NCI-H510A (cell line): ENCODE results near the gene PPFIA3.
A peak's percentile ranks its signal among the peaks of the same experiment; 100 is the strongest.
"Not testable (repeated sequence)": the region's sequence is repeated elsewhere in the genome, so short reads cannot be mapped to it uniquely, and the experiment has no call there.

Source experiments
- DNase-seq: peaks from one replicate; lab custom pipeline; 2025; lab: John Stamatoyannopoulos, UW

The PPFIA3 gene

DNA sequence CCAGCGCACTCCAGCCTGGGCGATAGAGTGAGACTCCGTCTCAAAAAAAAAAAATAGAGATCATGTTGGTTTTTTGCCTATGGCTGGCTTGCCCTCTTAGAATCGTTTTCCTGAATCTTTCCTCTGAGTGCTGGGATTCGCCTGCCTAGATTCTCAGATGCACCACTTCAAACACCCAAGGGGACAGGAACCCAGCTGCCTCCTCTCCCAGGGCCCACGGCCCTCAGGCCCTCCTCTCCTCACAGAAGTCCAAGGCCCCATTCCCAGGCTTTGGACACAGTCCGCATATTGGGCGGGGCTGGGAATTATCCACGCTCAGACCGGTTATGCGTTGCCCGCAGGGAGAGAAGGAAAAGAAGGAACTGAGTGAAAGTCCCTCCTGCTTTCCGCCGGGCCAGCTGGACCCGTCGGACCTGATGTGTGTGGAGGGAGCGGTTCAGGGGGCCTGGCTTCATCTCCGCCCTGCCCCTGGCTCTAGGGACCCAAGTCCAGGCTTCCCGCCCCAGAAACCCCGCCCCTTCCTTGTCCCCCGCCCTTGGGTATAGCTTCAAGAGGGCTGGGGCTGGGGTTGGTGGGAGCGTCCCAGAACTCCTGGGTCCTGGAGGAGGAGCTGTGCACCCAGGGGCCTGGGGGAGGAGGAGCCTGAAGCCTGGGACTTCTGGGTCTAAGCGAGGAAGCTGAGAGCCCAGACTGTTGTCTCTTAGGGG, 5.8 kb downstream of the PPFIA3 start:
- no peak for DNase-seq

DNA sequence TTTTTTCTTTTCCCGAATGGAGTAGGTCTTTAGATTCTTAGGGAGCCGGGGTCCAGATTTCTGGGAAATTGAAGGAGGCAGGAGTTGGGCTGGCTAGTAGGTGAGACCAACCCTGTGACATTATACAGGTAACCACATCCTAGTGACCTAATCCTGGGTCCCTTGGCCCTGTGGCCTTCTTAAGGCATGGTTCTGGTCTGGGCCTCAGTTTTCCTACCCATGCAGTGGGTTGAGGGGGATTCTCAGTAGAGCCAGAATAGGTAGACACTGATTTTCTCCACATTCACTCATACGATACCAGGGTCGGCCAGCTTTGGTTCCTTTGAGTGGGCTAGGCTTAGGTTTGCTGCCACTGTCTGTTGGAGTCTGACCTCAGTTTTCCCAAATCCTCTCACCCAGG, 7.2 kb downstream of the PPFIA3 start:
- no peak for DNase-seq

DNA sequence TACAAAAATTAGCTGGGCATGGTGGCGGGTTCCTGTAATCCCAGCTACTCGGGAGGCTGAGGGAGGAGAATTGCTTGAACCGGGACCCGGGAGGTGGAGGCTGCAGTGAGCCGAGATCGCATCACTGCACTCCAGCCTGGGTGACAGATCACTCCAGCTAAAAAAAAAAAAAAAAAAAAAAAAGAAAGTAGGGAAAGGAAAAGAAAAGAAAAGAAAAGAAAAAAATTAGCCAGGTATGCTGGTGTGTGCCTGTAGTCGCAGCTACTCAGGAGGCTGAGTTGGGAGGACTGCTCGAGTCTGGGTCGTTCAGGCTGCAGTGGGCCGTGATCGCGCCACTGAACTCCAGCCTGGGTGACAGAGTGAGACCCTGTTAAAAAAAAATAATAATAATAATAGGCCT, 7.9 kb downstream of the PPFIA3 start:
- not testable (repeated sequence) for DNase-seq

DNA sequence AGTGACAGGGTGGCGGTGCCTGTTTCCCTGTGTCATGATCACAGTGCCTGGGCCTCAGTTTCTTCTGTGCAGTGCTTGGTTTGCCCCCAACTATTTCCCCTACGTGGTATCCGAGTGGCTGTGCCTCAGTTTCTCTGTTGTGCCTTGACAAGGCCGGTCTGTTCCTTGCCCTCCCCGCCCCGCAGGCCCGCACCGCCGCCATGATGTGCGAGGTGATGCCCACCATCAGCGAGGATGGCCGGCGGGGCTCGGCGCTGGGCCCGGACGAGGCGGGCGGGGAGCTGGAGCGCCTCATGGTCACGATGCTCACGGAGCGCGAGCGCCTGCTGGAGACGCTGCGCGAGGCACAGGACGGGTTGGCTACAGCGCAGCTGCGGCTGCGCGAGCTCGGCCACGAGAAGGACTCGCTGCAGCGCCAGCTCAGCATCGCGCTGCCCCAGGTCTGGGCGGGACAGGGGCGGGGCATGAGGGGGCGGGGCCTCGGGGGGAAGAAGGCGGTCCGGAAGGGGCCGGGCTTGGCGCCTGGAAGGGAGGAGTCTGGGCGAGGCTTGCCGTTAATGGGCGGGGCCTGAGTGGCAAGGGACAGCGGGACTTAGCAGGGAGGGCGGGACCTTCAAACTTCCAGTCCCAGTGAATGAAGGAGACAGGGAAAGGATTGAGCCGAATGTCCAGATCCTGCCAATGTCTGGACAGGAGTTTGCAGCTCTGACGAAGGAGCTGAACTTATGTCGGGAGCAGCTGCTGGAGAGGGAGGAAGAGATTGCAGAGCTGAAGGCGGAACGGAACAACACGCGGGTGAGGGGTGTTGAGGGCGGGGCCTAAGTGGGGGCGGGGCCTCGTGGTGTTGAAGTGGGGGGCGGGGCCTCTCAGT, 8.6 kb downstream of the PPFIA3 start:
- peak; percentile 79 for DNase-seq

DNA sequence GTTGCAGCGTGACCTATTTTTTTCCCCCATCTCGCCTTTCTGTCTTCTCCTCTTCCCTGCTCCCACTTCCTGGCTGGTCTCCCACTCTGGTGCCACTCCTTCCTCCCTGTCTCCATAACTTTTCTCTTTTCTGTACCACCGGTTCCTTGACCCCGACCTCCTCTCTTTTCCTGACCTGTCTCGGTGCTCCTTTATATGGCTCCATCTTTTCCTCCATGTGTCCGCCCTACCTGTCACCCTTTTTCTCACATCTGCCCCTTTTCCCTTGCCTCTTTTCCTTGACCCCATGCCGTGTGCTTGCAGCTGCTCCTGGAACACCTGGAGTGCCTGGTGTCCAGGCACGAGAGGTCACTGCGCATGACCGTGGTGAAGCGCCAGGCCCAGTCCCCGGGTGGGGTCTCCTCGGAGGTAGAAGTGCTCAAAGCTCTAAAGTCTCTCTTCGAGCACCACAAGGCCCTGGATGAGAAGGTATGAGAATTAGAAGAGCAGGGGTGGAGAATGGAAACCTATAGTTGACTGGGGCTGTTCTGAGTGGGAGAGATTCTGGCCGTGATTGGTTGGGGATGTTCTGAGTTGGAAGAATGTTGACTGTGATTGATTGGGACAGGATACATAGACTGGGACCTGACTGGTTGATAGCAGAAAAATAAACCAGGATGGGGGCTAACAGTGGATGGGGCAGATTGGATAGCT, 9.3 kb downstream of the PPFIA3 start:
- DNase-seq = no peak

DNA sequence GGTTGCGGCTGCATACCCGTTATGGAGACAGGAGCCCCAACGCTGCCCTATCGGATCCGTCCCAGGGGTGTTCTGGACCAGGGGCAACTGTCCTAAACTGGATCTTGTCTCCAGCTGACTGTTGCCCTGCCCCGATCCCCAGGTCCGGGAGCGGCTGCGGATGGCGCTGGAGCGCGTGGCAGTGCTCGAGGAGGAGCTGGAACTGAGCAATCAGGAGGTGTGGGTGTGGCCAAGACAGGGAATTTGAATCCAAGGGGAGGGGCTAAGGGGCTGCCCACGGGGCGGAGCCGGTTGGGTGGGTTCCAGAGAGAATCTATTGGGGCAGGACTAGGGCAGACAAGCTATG, 9.9 kb downstream of the PPFIA3 start:
- DNase-seq = no peak

DNA sequence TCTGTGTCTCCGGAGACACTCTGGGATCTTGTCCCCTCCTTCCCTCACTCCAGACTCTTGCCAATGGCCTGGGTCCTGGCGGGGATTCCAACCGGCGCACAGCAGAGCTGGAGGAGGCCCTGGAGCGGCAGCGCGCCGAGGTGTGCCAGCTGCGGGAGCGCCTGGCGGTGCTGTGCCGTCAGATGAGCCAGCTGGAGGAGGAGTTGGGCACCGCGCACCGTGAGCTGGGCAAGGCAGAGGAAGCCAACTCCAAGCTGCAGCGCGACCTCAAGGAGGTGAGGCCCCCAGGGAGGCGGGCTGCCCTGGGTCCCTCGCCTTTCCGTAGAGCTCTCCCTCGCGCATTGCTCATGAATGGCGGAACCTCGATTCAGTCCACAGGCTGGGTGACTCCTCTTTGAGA, 11.0 kb downstream of the PPFIA3 start:
- no peak for DNase-seq

DNA sequence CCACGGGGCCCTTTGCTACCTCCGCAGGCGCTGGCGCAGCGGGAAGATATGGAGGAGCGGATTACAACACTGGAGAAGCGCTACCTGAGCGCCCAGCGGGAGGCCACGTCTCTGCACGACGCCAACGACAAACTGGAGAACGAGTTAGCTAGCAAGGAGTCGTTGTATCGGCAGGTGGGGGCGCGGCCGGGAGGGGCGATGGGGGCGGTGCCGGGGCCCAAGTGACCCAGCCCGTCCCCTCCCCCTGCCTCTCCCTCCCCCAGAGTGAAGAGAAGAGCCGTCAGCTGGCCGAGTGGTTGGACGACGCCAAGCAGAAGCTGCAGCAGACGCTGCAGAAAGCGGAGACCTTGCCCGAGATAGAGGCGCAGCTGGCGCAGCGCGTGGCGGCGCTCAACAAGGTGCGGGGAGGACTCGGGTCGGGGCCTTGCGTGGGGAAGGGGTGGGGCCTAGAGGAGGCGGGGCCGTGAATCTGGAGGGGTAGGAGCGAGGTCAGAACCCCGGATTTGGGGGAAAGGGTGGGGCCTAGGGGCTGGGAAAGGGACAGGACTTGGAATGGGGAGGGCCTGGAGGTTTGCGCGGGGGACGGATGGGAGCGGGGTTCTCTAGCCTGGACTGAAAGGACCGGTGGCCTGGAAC, 13.7 kb downstream of the PPFIA3 start:
- peak; percentile 58 for DNase-seq

DNA sequence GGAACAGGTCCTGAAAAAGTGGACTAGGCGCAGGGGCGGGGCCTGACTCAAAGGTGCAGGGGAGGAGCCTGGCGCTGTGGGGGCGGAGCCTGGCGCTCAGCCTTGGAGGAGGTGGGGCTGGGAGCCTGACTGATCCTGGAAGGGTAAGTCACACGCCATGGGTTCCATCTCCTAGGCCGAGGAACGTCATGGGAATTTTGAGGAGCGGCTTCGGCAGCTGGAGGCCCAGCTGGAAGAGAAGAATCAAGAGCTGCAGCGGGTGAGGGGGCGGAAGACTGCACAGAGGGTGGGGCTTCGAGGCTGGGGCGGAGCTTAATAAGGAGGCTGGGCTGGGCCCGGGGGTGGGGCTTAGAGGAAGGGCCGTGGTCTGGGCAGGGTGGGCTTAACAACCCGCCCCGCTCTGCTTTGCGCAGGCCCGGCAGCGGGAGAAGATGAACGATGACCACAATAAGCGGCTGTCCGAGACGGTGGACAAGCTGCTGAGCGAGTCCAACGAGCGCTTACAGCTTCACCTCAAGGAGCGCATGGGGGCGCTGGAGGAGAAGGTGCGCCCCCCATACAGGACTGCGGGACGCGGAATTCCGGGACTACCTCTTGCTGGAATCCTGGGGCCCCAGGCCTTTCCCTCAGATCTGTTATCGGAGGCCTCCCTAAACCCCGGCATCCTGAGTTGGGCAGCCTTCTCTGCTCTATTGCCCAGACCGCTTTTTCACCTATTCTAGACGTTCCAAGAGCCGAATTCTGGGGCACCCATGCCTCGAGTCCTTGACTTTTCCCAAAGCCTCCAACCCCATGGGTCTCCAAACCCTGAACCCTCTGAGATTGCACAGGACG, 14.5 kb downstream of the PPFIA3 start:
- no peak for DNase-seq

DNA sequence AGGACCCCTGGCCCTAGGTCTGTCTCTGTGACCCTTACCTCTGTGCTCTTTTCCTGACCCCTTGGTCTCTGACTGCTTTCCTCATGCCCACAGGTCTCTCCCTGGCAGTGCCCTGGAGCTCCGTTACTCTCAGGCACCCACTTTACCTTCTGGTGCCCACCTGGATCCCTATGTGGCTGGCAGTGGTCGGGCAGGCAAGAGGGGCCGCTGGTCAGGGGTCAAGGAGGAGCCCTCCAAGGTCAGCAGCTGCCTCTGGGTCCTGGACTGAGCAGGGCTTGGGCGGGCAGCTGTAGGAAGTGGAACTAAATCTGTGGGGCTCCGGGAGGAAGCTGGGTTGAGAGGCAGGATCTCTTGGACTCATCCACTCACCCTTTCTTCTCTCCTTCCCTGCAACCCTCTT, 16.3 kb downstream of the PPFIA3 start:
- no peak for DNase-seq

DNA sequence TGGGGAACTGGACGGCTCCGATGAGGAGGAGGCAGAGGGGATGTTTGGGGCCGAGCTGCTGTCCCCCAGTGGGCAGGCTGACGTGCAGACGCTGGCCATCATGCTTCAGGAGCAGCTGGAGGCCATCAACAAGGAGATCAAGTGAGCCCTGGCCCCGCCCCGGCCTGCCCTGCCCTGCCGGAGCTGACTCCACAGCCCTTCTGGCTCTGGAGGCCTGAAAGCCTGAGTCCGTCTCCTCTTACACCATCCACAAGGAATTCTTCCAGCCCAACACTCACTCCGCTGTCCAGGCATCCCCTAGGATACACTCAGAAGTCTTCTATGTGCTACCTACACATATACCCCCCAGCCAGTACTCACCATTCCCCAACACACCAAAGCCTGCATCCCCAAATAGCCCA, 17.4 kb downstream of the PPFIA3 start:
- DNase-seq = no peak

DNA sequence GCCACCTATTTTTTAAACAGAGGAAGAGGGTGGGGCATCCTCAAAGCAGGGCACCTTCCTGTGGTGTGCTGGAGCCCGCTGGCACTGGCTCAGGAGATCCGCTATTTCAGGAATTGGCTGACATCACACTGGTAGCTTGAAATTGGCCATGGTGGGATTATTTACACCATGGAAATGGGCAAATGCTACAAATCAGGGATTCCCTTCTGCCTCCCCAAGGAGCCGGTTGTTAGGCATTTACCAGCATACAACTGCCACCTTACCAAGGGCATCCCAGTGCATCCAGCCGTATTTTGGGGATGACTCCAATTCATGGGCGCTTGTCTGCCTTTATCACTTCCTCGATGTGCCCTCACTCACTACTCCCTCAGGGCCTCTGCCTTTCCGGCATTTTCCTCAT, 21.6 kb downstream of the PPFIA3 start:
- DNase-seq = no peak

DNA sequence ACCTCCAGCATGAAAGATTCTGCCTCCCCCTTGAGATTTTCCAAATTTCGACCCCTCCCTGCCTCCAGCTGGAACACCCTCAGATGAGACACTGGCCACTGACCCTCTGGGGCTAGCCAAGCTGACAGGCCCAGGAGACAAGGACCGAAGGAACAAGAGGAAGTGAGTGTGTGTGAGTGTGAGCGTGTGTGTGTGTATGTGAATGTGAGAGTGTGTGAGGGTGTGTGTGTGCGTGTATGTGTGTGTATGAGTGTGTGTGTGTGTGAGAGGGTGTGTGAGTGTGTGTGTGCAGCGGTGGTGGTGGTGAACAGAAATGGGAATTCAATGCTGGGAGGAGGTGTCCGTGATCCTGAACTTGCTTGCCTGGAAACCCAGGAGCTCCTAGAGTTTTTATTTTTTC, 22.0 kb downstream of the PPFIA3 start:
- DNase-seq = no peak

DNA sequence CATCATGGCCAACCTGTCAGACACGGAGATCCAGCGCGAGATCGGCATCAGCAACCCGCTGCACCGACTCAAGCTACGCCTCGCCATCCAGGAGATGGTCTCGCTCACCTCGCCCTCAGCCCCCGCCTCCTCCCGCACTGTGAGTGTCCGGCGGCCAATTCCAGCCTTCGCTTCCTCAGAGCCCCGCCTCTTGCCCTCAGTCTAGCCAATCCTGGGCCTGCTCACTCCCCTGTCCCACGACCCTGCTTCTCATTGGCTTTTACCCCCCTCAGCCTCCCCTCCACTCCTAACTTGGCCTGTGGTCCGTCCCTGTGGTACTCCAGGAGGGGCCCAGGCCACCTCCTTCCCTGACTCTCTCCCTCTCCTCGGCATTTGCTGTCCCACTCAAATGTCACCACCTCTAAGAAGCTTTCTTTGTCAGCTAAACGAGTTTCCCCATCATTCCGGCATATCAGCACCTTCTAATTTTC, 23.6 kb downstream of the PPFIA3 start:
- DNase-seq = peak; percentile 80

DNA sequence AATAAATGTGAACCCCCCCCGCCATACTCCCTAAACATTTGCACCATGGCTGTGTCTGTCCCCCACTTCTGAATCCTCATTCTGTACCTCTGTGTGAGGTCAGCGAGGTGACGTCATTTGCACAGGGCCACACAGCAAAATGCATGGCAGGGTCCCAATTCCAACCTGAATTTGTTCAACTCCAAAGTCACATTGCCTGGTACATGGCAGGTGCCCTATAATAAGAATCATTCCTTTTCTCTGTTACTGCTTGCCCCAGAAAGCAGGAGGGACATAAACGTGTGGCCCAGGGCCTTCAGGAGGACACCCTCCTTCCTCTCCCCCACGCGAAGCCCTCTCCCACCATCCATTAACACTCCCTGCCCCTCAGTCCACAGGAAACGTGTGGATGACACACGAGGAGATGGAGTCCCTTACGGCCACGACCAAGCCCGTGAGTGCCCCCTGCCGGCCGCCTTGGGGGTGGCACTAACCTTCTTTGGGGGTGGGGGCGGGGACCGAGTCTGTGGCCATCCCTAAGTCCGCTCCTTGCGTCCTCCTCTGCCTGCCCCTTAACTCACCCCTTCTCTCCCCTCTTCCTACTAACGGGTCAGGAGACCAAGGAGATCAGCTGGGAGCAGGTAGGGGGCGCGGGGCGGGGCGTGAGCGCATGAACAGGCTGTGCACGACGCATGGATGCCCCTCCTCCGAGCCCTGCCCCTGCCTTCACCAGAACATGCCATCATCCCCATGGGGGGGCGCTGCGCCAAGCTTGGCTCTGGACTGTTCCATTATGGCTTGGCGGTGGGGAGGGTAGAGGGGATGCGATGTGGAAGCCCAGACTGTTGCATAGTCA, 26.4 kb downstream of the PPFIA3 start:
- DNase-seq = no peak

DNA sequence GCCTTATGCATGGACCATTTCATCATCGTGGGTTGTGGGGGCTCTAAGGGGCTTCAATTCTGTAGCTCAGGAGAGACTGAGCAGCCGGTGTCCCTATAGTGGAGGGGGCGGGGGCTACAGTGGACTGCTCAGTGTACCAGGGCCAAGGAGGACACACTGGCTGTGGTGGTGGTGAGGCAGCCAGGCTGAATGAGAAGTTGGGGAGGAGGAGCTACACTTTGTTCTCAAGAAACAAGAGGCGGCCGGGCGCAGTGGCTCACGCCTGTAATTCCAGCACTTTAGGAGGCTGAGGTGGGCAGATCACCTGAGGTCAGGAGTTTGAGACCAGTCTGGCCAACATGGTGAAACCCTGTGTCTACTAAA, 27.0 kb downstream of the PPFIA3 start:
- not testable (repeated sequence) for DNase-seq

DNA sequence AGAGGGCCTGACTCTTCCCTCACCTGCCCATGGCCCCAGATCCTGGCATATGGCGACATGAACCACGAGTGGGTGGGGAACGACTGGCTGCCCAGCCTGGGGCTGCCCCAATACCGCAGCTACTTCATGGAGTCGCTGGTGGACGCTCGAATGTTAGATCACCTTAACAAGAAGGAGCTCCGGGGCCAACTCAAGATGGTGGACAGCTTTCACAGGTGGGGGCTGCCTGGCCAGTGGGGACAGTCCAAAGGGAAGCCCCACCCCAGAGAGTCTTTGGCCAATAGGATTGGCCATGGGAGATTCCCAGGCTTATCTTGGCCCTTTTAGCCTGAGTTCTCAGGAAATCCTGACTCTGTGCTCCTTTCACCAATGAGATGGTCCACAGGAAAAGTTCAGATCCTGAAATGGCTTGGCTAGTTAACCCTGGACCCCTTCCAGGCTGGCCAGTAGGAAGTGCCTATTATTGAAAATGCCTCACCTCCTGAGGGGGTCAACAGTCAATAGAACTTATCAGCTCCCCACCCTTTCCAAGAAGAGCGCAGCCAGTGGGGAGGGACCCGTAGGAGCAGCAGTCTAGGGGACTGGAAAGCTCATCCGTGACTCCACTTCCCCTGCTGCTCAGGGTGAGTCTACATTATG, 28.8 kb downstream of the PPFIA3 start:
- no peak for DNase-seq

DNA sequence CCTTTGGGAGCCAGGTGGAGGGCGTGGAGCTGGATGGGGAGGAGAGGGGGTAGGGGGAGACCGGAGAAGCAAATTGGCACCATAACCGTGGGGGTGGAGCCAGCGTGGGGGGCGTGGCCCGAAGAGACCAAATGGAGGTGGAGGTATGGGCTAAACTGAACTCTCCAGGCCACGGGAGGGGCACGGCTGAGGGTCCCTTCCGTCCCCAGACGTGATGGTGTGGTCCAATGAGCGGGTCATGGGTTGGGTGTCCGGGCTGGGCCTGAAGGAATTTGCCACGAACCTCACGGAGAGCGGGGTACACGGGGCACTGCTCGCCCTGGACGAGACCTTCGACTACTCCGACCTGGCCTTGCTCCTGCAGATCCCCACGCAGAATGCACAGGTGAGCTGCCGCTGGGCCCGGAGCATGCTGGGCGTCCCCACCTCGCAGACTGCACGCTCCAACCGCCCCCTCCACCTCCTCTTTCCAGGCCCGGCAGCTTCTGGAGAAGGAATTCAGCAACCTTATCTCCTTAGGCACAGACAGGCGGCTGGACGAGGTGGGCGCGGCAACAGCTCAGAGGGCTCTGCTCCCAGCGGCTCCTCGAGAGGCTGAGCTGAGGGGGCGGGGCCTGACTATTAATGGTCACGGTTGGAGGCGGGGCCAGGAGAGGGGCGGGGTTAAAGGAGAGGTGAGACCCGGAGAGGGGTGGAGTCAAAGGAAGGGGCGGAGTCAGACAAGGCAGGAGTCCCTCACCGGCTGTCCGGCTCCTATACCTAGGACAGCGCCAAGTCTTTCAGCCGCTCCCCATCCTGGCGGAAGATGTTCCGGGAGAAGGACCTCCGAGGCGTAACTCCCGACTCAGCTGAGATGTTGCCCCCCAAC, 29.7 kb downstream of the PPFIA3 start:
- peak; percentile 80 for DNase-seq

DNA sequence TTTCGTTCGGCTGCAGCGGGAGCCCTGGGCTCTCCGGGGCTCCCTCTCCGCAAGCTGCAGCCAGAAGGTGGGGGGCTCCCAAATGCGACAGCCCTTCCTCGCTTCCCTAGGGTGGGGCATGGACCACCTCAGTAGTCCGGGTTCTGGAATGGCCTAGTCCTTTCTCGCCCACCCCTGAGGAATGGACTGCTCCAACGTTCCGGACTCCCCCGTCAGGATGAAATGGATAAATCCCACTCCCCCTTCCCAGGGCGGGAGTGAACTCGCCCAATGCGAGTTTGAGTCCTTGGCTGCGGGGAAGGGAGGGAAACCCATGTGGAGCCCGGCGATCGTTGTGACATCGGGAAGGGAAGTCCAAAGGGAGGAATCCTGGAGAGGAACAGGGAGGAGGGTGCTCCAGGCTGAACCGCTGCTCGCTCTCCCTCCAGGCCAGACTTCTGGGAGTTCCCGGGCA, 30.3 kb downstream of the PPFIA3 start:
- DNase-seq = peak; percentile 62
